ENCODE data around the gene EIF4E2. TPM values are rescaled to one million over a fixed set of nuclear protein-coding genes. Genes with fewer than 3 reads are reported as not detected.

The EIF4E2 gene
- total and polyA plus RNA-seq, 9 donors: 18.6 to 111 (median 42.8) TPM

DNA sequence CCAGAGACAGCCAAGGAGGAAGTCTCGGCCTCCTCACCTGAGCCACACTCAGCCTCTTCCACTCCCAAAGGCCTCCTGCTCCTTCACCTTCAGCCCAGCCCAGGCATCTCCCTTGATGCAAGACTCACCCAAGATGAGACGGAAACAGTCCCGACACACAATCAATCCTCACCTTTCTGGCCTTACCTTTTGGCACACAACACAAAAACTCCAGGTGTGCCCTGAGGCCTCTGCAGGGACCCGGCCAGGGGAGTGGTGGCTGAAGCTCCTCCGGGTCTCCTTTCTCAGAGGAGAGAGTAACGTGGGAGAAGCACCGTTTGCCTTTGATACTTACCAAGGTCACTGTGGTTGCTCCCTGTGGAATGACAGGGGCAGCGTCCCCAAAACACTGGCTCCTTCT, 59.1 kb downstream of the EIF4E2 start:
- Histone ChIP-seq H3K4me1 (ENCODE audit: insufficient read depth) (peaks cover 2% of the 10 kb centered on the region), H3K27ac (no peak overlapping the region), H3K9me3 (no peaks in the 10 kb centered on the region), H3K36me3 (no peaks in the 10 kb centered on the region), H3K4me3 (no peak overlapping the region), H3K27me3 (no peaks in the 10 kb centered on the region)
- DNase-seq: no peak
- intact Hi-C loops (cut with DNase I): loop anchor here in 3 of 4 donors (2.0 to 10.0 kb wide), 4 partner anchors 58 to 643 kb away; partner anchors contain the start of gene ATG16L1 (in 1 of the 3)
- TF ChIP-seq POLR2A (IDR thresholded peaks at IDR 0.05): no peak
- TF ChIP-seq EP300 (IDR thresholded peaks at IDR 0.05): no peak
- TF ChIP-seq, protein P1, sequence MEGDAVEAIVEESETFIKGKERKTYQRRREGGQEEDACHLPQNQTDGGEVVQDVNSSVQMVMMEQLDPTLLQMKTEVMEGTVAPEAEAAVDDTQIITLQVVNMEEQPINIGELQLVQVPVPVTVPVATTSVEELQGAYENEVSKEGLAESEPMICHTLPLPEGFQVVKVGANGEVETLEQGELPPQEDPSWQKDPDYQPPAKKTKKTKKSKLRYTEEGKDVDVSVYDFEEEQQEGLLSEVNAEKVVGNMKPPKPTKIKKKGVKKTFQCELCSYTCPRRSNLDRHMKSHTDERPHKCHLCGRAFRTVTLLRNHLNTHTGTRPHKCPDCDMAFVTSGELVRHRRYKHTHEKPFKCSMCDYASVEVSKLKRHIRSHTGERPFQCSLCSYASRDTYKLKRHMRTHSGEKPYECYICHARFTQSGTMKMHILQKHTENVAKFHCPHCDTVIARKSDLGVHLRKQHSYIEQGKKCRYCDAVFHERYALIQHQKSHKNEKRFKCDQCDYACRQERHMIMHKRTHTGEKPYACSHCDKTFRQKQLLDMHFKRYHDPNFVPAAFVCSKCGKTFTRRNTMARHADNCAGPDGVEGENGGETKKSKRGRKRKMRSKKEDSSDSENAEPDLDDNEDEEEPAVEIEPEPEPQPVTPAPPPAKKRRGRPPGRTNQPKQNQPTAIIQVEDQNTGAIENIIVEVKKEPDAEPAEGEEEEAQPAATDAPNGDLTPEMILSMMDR (IDR thresholded peaks at IDR 0.05): no peak
- 76 to 88% (median 82%) methylated on average over 8 of the region's 8 CpGs for WGBS, 3 donors

DNA sequence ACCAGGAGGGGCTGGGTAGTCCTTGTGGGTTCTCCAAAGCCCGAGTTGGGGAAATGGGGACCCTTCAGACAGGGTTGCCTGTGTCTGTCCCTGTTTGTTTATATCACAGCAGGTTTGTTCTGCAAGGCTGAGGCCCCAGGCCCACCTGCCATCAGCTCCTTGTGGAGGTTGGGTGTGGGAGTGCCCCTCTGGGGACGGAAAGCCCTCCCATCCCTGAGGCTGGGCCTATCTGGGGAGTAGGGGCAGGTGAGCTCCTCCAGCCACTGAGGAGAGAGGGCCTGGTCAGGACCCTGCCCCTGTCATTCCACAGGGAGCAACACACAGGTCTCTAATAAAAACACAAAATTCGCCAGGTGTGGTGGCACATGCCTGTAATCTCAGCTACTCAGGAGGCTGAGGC, 59.6 kb downstream of the EIF4E2 start:
- TF ChIP-seq EP300 (IDR thresholded peaks at IDR 0.05) (no peak), POLR2A (IDR thresholded peaks at IDR 0.05) (no peak)
- TF ChIP-seq, protein P1 (IDR thresholded peaks at IDR 0.05): no peak
- Histone ChIP-seq H3K4me1 (ENCODE audit: insufficient read depth) (peaks cover 2% of the 10 kb centered on the region), H3K36me3 (no peaks in the 10 kb centered on the region), H3K9me3 (no peaks in the 10 kb centered on the region), H3K27ac (no peak overlapping the region), H3K4me3 (no peak overlapping the region), H3K27me3 (no peaks in the 10 kb centered on the region)
- no peak for DNase-seq
- intact Hi-C loops (cut with DNase I): loop anchor here in 2 of 4 donors (2.0 to 5.0 kb wide), 3 partner anchors 57 to 642 kb away; partner anchors contain the start of gene ATG16L1 (in 1 of the 2)
- 86 to 95% (median 87%) methylated on average over 3 of the region's 3 CpGs for WGBS, 3 donors

GRCh38 chr2:232611061-232611460, 60.6 kb downstream of the EIF4E2 start:
- Histone ChIP-seq H3K4me1 (ENCODE audit: insufficient read depth) (peaks cover 7% of the 10 kb centered on the region), H3K27ac (no peak overlapping the region), H3K4me3 (no peak overlapping the region), H3K9me3 (no peaks in the 10 kb centered on the region), H3K36me3 (no peaks in the 10 kb centered on the region), H3K27me3 (no peaks in the 10 kb centered on the region)
- no peak for DNase-seq
- intact Hi-C loops (cut with DNase I): loop anchor here in 2 of 4 donors (2.0 to 5.0 kb wide), 3 partner anchors 56 to 641 kb away; partner anchors contain the start of gene ATG16L1 (in 1 of the 2)
- TF ChIP-seq, protein P1 (IDR thresholded peaks at IDR 0.05): no peak
- TF ChIP-seq EP300 (IDR thresholded peaks at IDR 0.05) (no peak), POLR2A (IDR thresholded peaks at IDR 0.05) (no peak)
- 79 to 96% (median 83%) methylated on average over 6 of the region's 6 CpGs for WGBS, 3 donors

DNA sequence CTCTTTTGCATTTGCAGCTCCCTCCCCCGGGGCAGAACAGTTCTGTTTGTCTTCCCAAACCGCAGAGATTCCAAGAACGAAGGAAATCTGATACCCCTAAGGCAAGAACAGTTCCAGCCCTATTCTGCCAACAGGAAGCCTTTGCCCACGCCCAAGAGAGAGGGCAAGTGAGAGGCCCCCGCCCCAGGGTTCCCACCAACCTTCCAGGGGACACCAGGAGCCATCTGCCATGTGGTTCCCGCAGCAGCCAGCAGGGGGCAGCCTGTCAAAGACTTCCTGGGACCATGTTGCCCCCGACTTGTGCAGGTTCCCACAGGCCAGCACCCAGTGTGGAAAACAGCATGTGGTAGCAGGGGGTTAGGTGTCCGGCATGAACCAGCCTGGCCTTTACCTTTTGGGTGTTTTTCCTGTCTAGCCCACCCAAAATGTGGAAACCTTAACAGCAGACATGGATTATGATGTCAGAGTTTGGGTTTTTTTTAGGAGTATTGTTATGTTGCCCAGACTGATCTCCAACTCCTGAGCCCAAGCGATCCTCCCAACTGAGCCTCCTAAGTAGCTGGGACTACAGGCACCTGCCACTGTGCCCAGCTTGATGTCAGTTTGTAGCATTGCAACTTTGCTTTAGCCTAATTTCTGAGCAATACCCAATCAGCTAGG, 61.2 kb downstream of the EIF4E2 start:
- TF ChIP-seq, protein P1 (IDR thresholded peaks at IDR 0.05): peak; percentile 35 to 67 (median 55)
- TF ChIP-seq EP300 (IDR thresholded peaks at IDR 0.05): no peak
- no peak overlapping the region for H3K27ac ChIP-seq
- DNase-seq: peak; percentile 40 to 77 (median 69)
- WGBS, 3 donors: 49 to 52% (median 50%) methylated on average over 9 of the region's 9 CpGs
- intact Hi-C loops (cut with DNase I): loop anchor here in 2 of 4 donors (2.0 to 5.0 kb wide), 3 partner anchors 56 to 641 kb away; partner anchors contain the start of gene ATG16L1 (in 1 of the 2)
- H3K4me1 ChIP-seq (ENCODE audit: insufficient read depth): peaks cover 5% of the 10 kb centered on the region
- no peaks in the 10 kb centered on the region for H3K27me3 ChIP-seq
- no peak overlapping the region for H3K4me3 ChIP-seq
- H3K36me3 ChIP-seq: no peaks in the 10 kb centered on the region
- no peaks in the 10 kb centered on the region for H3K9me3 ChIP-seq

All from ovary (tissue), 9 donors.